Measurements from ENCODE around the gene KIFC3.
"Not testable (repeated sequence)": the region's sequence is repeated elsewhere in the genome, so short reads cannot be mapped to it uniquely, and the experiment has no call there.

Gene KIFC3, protein sequence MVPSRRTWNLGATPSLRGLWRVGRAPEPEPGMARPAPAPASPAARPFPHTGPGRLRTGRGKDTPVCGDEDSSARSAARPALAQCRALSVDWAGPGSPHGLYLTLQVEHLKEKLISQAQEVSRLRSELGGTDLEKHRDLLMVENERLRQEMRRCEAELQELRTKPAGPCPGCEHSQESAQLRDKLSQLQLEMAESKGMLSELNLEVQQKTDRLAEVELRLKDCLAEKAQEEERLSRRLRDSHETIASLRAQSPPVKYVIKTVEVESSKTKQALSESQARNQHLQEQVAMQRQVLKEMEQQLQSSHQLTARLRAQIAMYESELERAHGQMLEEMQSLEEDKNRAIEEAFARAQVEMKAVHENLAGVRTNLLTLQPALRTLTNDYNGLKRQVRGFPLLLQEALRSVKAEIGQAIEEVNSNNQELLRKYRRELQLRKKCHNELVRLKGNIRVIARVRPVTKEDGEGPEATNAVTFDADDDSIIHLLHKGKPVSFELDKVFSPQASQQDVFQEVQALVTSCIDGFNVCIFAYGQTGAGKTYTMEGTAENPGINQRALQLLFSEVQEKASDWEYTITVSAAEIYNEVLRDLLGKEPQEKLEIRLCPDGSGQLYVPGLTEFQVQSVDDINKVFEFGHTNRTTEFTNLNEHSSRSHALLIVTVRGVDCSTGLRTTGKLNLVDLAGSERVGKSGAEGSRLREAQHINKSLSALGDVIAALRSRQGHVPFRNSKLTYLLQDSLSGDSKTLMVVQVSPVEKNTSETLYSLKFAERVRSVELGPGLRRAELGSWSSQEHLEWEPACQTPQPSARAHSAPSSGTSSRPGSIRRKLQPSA

GRCh38 chr16:57802341-57803133, at the start of gene KIFC3:
Gene KIFC3, minus strand, starts transcription at chr16:57802491. Its CDS starts 4,248 bp downstream, at chr16:57798243.
- peak; percentile 83 for DNase-seq

DNA sequence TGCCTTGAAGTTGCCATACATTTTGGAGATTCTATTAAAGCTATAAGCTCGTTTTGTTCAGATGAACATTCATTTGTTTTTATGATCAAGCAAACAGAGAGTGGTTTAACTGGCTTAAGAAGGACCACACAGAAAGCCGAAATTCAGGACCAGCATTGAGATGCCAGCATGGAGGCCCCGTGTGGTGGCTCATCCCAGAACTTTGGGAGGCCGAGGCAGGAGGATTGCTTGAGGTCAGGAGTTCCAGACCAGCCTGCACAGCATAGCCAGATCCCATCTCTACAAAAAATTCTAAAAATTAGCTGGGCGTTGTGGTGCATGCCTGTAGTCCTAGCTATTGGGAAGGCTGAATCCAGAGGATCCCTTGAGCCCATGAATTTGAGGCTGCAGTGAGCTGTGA, 45.9 kb upstream of the KIFC3 start:
- DNase-seq = no peak

DNA sequence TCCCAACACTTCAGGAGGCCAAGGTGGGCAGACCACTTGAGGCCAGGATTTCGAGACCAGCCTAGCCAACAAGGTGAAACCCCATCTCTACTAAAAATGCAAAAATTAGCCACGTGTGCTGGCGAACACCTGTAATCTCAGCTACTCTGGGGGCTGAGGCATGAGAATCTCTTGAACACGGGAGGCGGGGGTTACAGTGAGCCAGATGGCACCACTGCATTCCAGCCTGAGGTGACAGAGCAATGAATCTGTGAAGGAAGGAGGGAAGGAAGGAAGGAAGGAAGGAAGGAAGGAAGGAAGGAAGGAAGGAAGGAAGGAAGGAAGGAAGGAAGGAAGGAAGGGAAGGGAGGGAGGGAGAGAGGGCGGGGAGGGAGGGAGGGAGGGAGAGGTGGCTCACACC, 44.6 kb upstream of the KIFC3 start:
- DNase-seq = not testable (repeated sequence)

DNA sequence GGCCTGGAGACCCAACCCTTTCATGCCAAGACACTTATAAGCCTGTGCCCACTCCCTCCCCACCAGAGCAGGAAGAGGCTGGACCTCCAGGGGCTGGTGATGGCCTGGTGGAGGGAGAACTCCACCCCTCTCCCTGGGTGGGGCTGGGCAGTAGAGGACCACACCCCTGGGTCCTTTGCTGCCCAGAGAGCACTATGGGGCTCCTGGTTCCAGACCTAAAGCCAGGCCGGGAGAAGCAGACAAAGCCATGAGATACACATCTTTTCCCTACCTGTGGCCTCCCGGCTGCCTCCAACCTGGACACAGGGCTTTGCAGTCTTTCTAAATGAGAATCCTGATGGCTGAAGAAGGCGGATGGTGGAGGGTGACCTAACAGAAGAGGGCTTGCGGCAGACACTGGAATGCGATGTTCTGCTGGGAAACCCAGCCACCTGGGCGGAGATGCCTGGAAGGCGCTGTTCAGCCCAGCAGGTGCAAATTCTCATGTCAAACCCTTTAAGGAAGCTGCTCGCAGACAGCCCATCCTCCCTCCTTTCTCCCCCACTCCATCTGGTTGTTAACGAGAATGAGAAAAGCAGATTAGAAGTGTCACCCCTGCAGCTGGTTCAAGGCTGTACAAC, 43.9 kb upstream of the KIFC3 start:
- DNase-seq = peak; percentile 13

- no peak for DNase-seq
Measured at GRCh38 chr16:57845115-57845514, 42.8 kb upstream of the KIFC3 start.

- DNase-seq = no peak
Measured at GRCh38 chr16:57844416-57845030, 42.2 kb upstream of the KIFC3 start.

- DNase-seq = no peak
Measured at GRCh38 chr16:57843400-57843799, 41.1 kb upstream of the KIFC3 start.

- DNase-seq = no peak
Measured at GRCh38 chr16:57842601-57843000, 40.3 kb upstream of the KIFC3 start.

GRCh38 chr16:57840833-57841232, 38.5 kb upstream of the KIFC3 start:
- DNase-seq = no peak

GRCh38 chr16:57838161-57838560, 35.9 kb upstream of the KIFC3 start:
- DNase-seq = no peak

DNA sequence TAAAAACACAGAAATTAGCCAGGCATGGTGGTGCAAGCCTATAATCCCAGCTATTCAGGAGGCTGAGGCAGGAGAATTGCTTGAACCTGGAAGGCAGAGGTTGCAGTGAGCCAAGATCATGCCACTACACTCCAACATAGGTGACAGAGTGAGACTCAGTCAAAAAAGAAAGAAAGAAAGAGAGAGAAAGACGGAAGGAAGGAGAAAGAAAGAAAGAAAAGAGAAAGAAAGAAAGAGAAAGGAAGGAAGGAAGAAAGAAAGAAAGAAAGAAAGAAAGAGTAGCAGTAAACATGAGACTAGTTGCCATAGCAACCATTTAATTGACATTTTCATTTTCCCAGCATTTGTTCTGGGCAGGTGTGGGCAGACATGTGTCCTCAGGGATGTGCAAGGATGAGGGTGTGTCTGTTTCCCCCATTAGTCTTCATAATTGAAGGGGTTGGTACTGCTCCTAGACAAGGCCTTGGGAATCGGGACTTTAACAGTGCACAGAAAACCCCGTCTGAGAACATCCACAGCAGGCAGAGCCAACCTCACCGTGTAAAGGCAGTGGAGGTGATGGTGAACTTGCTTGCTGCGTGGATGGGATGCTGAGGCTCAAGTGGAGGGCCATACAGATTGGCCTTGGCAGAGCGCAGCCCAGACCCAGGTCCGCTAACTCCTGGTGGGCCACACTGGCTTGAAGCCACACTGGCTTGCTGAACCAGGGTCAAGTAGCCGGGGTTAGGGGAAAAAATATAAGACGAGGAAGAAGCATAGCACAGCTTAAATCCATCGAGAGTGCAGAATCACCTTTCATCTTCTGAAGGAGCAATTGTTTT, 35.2 kb upstream of the KIFC3 start:
- no peak for DNase-seq

- DNase-seq = not testable (repeated sequence)
Measured at GRCh38 chr16:57835439-57835838, 33.1 kb upstream of the KIFC3 start.

DNA sequence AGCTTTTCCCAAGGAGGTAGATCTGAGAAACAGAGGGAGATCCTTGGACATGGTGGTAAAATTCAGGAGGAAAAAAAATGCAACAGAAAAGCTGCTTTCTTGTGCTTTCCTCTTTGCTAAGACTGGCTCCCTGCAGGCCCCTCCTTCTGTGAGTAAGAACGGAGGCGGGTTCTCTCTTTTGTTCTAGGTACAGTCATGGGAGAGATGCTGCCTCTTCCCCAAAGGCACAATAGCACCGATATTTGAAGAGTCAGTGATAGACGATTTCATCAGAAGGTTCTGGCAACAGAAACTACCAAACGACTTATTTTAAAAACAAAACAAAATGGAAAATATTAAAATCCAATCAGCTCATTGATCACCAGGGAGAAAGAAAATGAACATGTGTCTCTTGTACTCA, 32.6 kb upstream of the KIFC3 start:
- no peak for DNase-seq

- DNase-seq = no peak
Measured at GRCh38 chr16:57830890-57831484, 28.7 kb upstream of the KIFC3 start.

DNA sequence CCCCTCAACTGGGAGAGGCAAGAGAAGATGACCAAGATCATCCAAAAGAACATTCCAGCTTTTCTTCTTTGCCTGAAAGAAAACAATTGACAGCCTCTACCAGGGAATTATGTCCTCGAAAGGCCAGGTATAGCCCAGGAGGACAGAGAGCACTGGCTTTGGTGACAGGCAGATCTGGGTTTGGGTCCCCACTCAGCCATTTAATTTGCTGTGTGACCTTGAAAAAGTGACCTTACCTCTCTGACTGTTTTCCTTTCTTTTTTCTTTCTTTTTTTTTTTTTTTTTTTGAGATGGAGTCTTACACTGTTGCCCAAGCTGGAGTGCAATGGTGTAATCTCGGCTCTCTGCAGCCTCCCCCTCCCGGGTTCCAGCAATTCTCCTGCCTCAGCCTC, 27.7 kb upstream of the KIFC3 start:
- no peak for DNase-seq

DNA sequence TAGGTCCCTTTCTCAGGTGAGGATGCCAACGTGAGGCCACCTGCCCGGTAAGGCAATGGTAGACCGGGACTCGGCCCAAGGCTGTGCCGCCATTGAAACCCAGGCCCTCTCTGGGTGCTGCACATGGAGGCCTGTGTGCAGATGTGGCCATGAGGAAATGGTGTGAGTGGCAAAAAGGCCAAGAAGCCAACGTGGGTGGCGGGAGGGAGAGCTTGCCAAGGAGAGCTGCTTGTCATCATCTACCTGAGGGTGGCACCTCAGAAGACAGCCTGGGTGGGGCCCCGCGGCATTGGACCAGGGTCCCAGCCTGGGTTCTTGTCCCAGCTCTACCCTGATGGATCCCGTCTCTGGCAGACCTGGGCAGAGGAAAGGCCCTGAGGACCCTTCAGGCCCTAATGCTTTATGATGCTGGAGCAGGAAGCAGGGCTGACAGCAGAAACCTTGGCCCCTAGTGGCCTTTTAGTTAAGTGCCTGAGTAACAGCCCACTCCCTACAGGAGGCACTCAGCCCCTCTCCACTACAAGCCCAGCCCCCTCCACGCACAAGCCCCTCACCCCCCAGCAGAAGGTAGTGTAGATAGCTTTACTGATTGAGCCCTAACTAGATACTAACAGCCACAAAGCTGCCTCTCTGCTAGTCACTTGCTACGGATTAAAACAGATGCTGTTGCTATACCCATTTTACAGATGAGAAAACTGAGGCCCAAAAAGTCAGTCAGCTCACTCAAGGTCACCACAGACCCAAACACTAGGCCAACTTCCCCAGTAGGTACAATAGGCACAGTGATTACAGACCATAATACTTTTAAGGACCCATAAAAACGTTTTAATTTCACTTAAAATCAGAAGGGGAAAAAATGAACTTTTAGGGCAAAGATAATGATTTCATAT, 26.2 kb upstream of the KIFC3 start:
- peak; percentile 32 for DNase-seq

DNA sequence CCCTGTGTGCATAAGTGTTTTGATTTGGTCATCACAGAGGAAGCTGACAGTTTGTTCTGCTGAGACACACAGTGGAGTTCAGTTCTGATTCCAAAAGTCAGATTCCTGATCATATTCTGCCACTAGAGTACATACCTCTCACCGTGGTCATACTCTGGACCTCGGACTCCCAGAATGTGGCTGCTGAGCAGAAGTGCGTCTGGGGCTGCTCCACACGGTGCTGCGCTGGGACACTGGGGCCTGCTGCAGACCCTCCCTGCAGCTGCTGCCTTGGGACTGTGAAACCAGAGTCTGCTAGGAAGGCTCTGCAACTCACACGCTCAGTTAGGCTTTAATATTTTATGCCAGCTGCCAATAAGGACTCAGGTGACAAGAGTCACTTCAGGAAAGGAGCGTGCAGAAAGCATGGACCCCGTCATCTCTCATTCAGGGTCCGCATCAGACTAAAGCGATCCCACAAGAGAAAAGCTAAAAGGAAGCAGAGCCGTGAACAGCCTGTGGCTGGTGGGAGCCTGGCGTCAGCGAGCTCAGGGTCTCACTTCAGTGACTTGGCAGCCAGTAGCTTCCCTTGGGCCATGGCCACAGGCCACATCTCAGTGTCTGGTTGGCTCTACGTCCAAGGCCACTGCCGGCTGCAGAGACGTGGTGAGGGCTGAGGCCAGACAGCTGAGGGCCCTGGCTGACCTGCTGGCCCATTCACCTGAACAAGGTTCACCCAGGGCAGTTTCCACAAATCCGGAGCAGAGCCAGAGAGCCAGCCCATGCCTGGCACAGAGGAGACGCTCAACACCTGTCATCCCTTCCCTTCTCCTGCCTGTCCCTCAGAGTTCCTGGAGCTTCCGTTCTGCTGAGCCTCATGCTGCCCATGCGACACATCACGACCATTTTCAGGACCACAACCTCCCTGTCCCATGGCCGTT, 24.7 kb upstream of the KIFC3 start:
- DNase-seq = no peak

- DNase-seq = no peak
Measured at GRCh38 chr16:57826052-57826451, 23.8 kb upstream of the KIFC3 start.

Measured in hematopoietic multipotent progenitor cell treated with erythropoietin and hydrocortisone succinate and interleukin-3 and kit ligand, for 4 days (in vitro differentiated cells).